IMR-90 (cell line): Measurements from ENCODE around the gene CARD10. TPM values are rescaled to one million over a fixed set of nuclear protein-coding genes. Genes with fewer than 3 reads are reported as not detected.

ENCODE experiments used
- ATAC-seq: fragments of 200-7000 bp; cut with Tn5 transposase; 2 replicates; pipeline ENCODE4 v1.9.1; 2020; ENCODE audit warnings: low read depth, mild to moderate bottlenecking, moderate library complexity
- BruUV-seq: library from RNA; stranded (reverse); fragments of 400-500 nt; replicated peaks from 2 replicates; lab custom pipeline; 2021; lab: Mats Ljungman, UMichigan
- CTCF ChIA-PET: fragments of 300-600 bp; formaldehyde crosslinking; extraction: SDS; loops from one replicate; lab custom pipeline; 2021; ENCODE audit warnings: antibody characterized with exemption; lab: Yijun Ruan, JAX
- POLR2A ChIA-PET: fragments of 300-600 bp; sonication (Branson Sonifier 250); formaldehyde crosslinking; loops from one replicate; lab custom pipeline; 2022; ENCODE audit warnings: antibody characterized with exemption; ENCODE audit not compliant: unreplicated experiment; lab: Charles Lee
- DNase-seq: peaks from one replicate; pipeline ENCODE4 v3.0.0; 2013
- H2AFZ ChIP-seq: replicated peaks from 2 replicates; pipeline ENCODE3; 2013; ENCODE audit warnings: low read length, mild to moderate bottlenecking; ENCODE audit not compliant: poor library complexity
- H2AK5ac ChIP-seq: 2 replicates; pipeline ENCODE4 v1.6.1; 2013; ENCODE audit warnings: low read depth, low read length, inconsistent platforms
- H2AK9ac ChIP-seq: replicated peaks from 2 replicates; pipeline ENCODE3; 2013; ENCODE audit warnings: mild to moderate bottlenecking, low read depth, low read length, moderate library complexity; ENCODE audit not compliant: poor library complexity
- H2BK120ac ChIP-seq: 2 replicates; pipeline ENCODE4 v1.6.1; 2013; ENCODE audit warnings: low read depth, low read length, inconsistent platforms
- H2BK15ac ChIP-seq: 3 replicates; pipeline ENCODE4 v1.6.1; 2013; ENCODE audit warnings: low read depth, low read length, inconsistent platforms
- H2BK20ac ChIP-seq: 2 replicates; pipeline ENCODE4 v1.6.1; 2013; ENCODE audit warnings: low read depth, mild to moderate bottlenecking, inconsistent platforms, low read length, moderate library complexity
- H2BK5ac ChIP-seq: 2 replicates; pipeline ENCODE4 v1.6.1; 2013; ENCODE audit warnings: mild to moderate bottlenecking, low read depth, low read length, inconsistent platforms; ENCODE audit not compliant: poor library complexity, severe bottlenecking
- H3K14ac ChIP-seq: replicated peaks from 2 replicates; pipeline ENCODE4 v1.6.1; 2013; ENCODE audit warnings: low read depth, low read length, inconsistent platforms
- H3K18ac ChIP-seq: 2 replicates; pipeline ENCODE4 v1.6.1; 2013; ENCODE audit warnings: low read depth, low read length, control low read depth
- H3K23ac ChIP-seq: 2 replicates; pipeline ENCODE4 v1.6.1; 2013; ENCODE audit warnings: low read depth, low read length, inconsistent platforms
- H3K27ac ChIP-seq: 2 replicates; pipeline ENCODE4 v1.5.1; 2013; ENCODE audit warnings: mild to moderate bottlenecking, control low read depth, low read length; ENCODE audit not compliant: insufficient read depth
- H3K27me3 ChIP-seq: 2 replicates; pipeline ENCODE4 v1.6.1; 2013; ENCODE audit warnings: low read length; ENCODE audit not compliant: control insufficient read depth, insufficient read depth
- H3K36me3 ChIP-seq: 2 replicates; pipeline ENCODE4 v1.6.1; 2013; ENCODE audit warnings: low read length, mixed read lengths; ENCODE audit not compliant: control insufficient read depth, insufficient read depth
- H3K4ac ChIP-seq: 2 replicates; pipeline ENCODE4 v1.6.1; 2013; ENCODE audit warnings: low read depth, low read length, inconsistent platforms
- H3K4me1 ChIP-seq: 2 replicates; pipeline ENCODE4 v1.6.1; 2013; ENCODE audit warnings: low read length, mixed read lengths; ENCODE audit not compliant: control insufficient read depth, insufficient read depth
- H3K4me2 ChIP-seq: 2 replicates; pipeline ENCODE4 v1.6.1; 2013; ENCODE audit warnings: low read depth, mild to moderate bottlenecking, control low read depth, low read length, moderate library complexity
- H3K4me3 ChIP-seq: 2 replicates; pipeline ENCODE4 v1.5.1; 2013; ENCODE audit warnings: low read depth, mild to moderate bottlenecking, control low read depth, low read length, moderate library complexity; ENCODE audit not compliant: insufficient read depth
- H3K56ac ChIP-seq: 2 replicates; pipeline ENCODE4 v1.6.1; 2013; ENCODE audit warnings: low read length, inconsistent platforms; ENCODE audit not compliant: insufficient read depth; ENCODE audit errors: extremely low read depth
- H3K79me1 ChIP-seq, 2 experiments: 2 replicates each; pipeline ENCODE4 v1.6.1; 2013; ENCODE audit warnings: low read length in 2 of 2, inconsistent platforms in 1 of 2, low read depth in 1 of 2
- H3K9ac ChIP-seq: 2 replicates; pipeline ENCODE4 v1.6.1; 2013; ENCODE audit warnings: low read depth, low read length, control low read depth
- H3K9me1 ChIP-seq: 2 replicates; pipeline ENCODE4 v1.6.1; 2013; ENCODE audit warnings: low read length, inconsistent platforms; ENCODE audit not compliant: insufficient read depth
- H3K9me3 ChIP-seq: 2 replicates; pipeline ENCODE4 v1.6.1; 2013; ENCODE audit warnings: low read length; ENCODE audit not compliant: control insufficient read depth, insufficient read depth
- H4K20me1 ChIP-seq: 2 replicates; pipeline ENCODE4 v1.6.1; 2013; ENCODE audit warnings: low read length, inconsistent platforms; ENCODE audit not compliant: insufficient read depth
- H4K5ac ChIP-seq: 2 replicates; pipeline ENCODE4 v1.6.1; 2013; ENCODE audit warnings: mild to moderate bottlenecking, low read depth, low read length, control low read depth
- H4K8ac ChIP-seq, 2 experiments: 2 replicates each; pipeline ENCODE4 v1.6.1; 2013; ENCODE audit warnings: low read depth in 2 of 2, low read length in 2 of 2, control low read depth in 1 of 2, inconsistent platforms in 1 of 2
- H4K91ac ChIP-seq: 2 replicates; pipeline ENCODE4 v1.6.1; 2013; ENCODE audit warnings: low read depth, low read length, inconsistent platforms; ENCODE audit not compliant: insufficient read depth
- BHLHE40 ChIP-seq: fragments of 150-350 bp; IDR thresholded peaks from 2 replicates; pipeline ENCODE4 v1.6.1; 2016; ENCODE audit warnings: mild to moderate bottlenecking, low read depth, low read length
- CEBPB ChIP-seq: IDR thresholded peaks from 2 replicates; pipeline ENCODE4 v1.6.1; 2012; ENCODE audit warnings: low read depth, low read length, improper control_type of control experiment
- CHD1 ChIP-seq: IDR thresholded peaks from 2 replicates; pipeline ENCODE4 v1.6.1; 2012; ENCODE audit warnings: low read depth, low read length, improper control_type of control experiment
- FOS ChIP-seq: fragments of 150-350 bp; IDR thresholded peaks from 2 replicates; pipeline ENCODE4 v1.6.1; 2016; ENCODE audit warnings: low read depth, low read length
- MAFK ChIP-seq: IDR thresholded peaks from 2 replicates; pipeline ENCODE4 v1.6.1; 2012; ENCODE audit warnings: low read depth, low read length, improper control_type of control experiment
- MAZ ChIP-seq: IDR thresholded peaks from 2 replicates; pipeline ENCODE4 v1.6.1; 2012; ENCODE audit warnings: low read depth, mild to moderate bottlenecking, low read length, improper control_type of control experiment, moderate library complexity, borderline replicate concordance
- MXI1 ChIP-seq: IDR thresholded peaks from 2 replicates; pipeline ENCODE4 v1.6.1; 2012; ENCODE audit warnings: low read depth, mild to moderate bottlenecking, low read length, moderate library complexity, borderline replicate concordance
- NFE2L2 ChIP-seq: fragments of 150-350 bp; IDR thresholded peaks from 2 replicates; pipeline ENCODE4 v1.6.1; 2016; ENCODE audit warnings: low read depth, mild to moderate bottlenecking, low read length
- POLR2A ChIP-seq: IDR thresholded peaks from 2 replicates; pipeline ENCODE4 v1.6.1; 2012; ENCODE audit warnings: mild to moderate bottlenecking, low read depth, low read length
- RAD21 ChIP-seq: IDR thresholded peaks from 2 replicates; pipeline ENCODE4 v1.6.1; 2012; ENCODE audit warnings: low read length, improper control_type of control experiment
- RCOR1 ChIP-seq: IDR thresholded peaks from 2 replicates; pipeline ENCODE4 v1.6.1; 2012; ENCODE audit warnings: mild to moderate bottlenecking, low read length, improper control_type of control experiment; ENCODE audit not compliant: insufficient replicate concordance
- RFX5 ChIP-seq: IDR thresholded peaks from 2 replicates; pipeline ENCODE4 v1.8.0; 2012; ENCODE audit warnings: low read depth, mild to moderate bottlenecking, low read length, moderate library complexity
- SMC3 ChIP-seq: fragments of 150-350 bp; IDR thresholded peaks from 2 replicates; pipeline ENCODE4 v1.6.1; 2016; ENCODE audit warnings: low read depth, mild to moderate bottlenecking, antibody characterized with exemption, low read length, moderate library complexity
- WGBS, 2 experiments: methylation state at CpG; one replicate each; pipeline versions ENCODE4 v1.1.5 to v1.1.7; 2013; ENCODE audit warnings: missing lambda C conversion rate in 2 of 2; ENCODE audit not compliant: insufficient read length in 1 of 2; ENCODE audit errors: extremely low coverage in 2 of 2; 5-methylcytosine and 5-hydroxymethylcytosine counted together
- dilution Hi-C: fragments of 300-500 bp; cut with HindIII; formaldehyde crosslinking; loops from one replicate; pipeline ENCODE4 v1.14.3; 2018; ENCODE audit warnings: low sequenced_read_pairs; ENCODE audit not compliant: unreplicated experiment
- in situ Hi-C: fragments of 300-500 bp; cut with MboI; formaldehyde crosslinking; loops from 3 replicates; pipeline ENCODE4 v1.14.3; 2019; ENCODE audit warnings: low sequenced_read_pairs, inconsistent platforms, mixed read lengths
- intact Hi-C: fragments of 100-400 bp; cut with micrococcal nuclease; formaldehyde crosslinking; loops from 2 replicates; pipeline ENCODE4 v1.10.0; 2022
- polyA plus RNA-seq, 3 experiments: library from polyadenylated mRNA; depleted of rRNA; stranded (reverse); fragments of >200 nt; gene quantifications; 2 replicates each; pipeline ENCODE4 v1.2.3, GENCODE V29; 2012; ENCODE audit warnings: low replicate concordance in 1 of 3
- total RNA-seq: library from RNA; depleted of rRNA; stranded (reverse); fragments of >200 nt; gene quantifications from 2 replicates; pipeline ENCODE4 v1.2.3, GENCODE V29; 2012
- TF ChIP-seq, protein P1 (sequence below): fragments of 150-350 bp; IDR thresholded peaks from 2 replicates; pipeline ENCODE4 v1.6.1; 2017; ENCODE audit warnings: mild to moderate bottlenecking, antibody characterized with exemption, low read length, low read depth
- TF ChIP-seq, protein P2 (sequence below): fragments of 150-350 bp; IDR thresholded peaks from 2 replicates; pipeline ENCODE4 v1.6.1; 2016; ENCODE audit warnings: low read depth, mild to moderate bottlenecking, low read length, moderate library complexity, borderline replicate concordance
- TF ChIP-seq, protein P3 (sequence below): conservative IDR thresholded peaks from 2 replicates; pipeline ENCODE4 v1.5.1; 2012; ENCODE audit warnings: mild to moderate bottlenecking, low read depth, low read length, improper control_type of control experiment

Gene CARD10
- total and polyA plus RNA-seq, 2 of the 4 experiments (the other 2 are of a cell fraction) = 6.1 to 18.4 TPM

DNA sequence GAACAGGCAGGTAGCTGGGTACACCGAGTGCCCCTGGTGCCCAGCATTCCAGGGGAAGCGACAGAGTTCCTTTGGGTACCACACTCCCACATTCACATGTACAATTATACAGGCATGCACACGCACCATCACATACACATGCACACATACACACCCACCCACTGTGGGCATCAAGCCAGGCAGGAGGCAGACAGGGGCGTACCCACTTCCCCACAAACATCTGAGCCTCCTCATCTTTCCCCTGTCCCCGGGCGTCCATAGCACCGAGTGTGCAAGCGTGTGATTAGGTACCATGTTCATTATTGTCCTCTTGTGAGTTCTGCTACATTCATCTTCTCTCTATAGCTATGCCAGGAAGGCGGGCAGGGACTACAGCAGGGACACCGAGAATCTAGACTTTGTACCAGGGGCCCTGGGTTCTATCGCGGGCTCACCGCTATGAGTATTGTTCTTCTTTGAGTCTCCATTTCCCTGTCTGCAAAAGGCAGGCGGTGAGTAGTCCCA lies 2.1 kb upstream of the CARD10 start:
- peaks cover 22% of the 10 kb centered on the region for H3K4me1 ChIP-seq
- peak overlapping the region; percentile 45; the same call in 1 of the 2 replicates for H3K4ac ChIP-seq
- H2BK15ac ChIP-seq = no peak overlapping the region
- no peaks in the 10 kb centered on the region for H3K9me3 ChIP-seq
- intact Hi-C loops (no loop called here), in situ Hi-C loops (no loop called here), dilution Hi-C loops (no loop called here)
- peak overlapping the region; percentile 34 for H2AFZ ChIP-seq
- H2BK5ac ChIP-seq = no peak overlapping the region
- no peak overlapping the region for H2BK20ac ChIP-seq
- peaks cover 6 to 23% of the 10 kb centered on the region in 2 experiments; a peak in 3 of 4 replicates for H3K79me1 ChIP-seq
- H3K27ac ChIP-seq = no peak overlapping the region
- TF ChIP-seq, protein P1, sequence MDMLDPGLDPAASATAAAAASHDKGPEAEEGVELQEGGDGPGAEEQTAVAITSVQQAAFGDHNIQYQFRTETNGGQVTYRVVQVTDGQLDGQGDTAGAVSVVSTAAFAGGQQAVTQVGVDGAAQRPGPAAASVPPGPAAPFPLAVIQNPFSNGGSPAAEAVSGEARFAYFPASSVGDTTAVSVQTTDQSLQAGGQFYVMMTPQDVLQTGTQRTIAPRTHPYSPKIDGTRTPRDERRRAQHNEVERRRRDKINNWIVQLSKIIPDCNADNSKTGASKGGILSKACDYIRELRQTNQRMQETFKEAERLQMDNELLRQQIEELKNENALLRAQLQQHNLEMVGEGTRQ = no peak
- no peak for TF ChIP-seq MAZ
- TF ChIP-seq CHD1 = no peak
- TF ChIP-seq, protein P2, sequence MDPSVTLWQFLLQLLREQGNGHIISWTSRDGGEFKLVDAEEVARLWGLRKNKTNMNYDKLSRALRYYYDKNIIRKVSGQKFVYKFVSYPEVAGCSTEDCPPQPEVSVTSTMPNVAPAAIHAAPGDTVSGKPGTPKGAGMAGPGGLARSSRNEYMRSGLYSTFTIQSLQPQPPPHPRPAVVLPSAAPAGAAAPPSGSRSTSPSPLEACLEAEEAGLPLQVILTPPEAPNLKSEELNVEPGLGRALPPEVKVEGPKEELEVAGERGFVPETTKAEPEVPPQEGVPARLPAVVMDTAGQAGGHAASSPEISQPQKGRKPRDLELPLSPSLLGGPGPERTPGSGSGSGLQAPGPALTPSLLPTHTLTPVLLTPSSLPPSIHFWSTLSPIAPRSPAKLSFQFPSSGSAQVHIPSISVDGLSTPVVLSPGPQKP = no peak
- no peak for TF ChIP-seq SMC3
- no peak for TF ChIP-seq MXI1
- no peak for TF ChIP-seq CEBPB
- no peak for TF ChIP-seq RCOR1
- TF ChIP-seq, protein P3, sequence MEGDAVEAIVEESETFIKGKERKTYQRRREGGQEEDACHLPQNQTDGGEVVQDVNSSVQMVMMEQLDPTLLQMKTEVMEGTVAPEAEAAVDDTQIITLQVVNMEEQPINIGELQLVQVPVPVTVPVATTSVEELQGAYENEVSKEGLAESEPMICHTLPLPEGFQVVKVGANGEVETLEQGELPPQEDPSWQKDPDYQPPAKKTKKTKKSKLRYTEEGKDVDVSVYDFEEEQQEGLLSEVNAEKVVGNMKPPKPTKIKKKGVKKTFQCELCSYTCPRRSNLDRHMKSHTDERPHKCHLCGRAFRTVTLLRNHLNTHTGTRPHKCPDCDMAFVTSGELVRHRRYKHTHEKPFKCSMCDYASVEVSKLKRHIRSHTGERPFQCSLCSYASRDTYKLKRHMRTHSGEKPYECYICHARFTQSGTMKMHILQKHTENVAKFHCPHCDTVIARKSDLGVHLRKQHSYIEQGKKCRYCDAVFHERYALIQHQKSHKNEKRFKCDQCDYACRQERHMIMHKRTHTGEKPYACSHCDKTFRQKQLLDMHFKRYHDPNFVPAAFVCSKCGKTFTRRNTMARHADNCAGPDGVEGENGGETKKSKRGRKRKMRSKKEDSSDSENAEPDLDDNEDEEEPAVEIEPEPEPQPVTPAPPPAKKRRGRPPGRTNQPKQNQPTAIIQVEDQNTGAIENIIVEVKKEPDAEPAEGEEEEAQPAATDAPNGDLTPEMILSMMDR = no peak
- no peak for TF ChIP-seq POLR2A
- TF ChIP-seq RAD21 = no peak
- no peak for TF ChIP-seq BHLHE40
- TF ChIP-seq RFX5 = no peak
- no peak for TF ChIP-seq MAFK
- TF ChIP-seq NFE2L2 = no peak
- no peak for TF ChIP-seq FOS
- H3K18ac ChIP-seq = no peak overlapping the region
- no peak overlapping the region for H4K5ac ChIP-seq
- H3K14ac ChIP-seq = no peak overlapping the region
- no peaks in the 10 kb centered on the region for H4K20me1 ChIP-seq
- ChIA-PET CTCF (no interaction called here), POLR2A (no interaction called here)
- ATAC-seq = no peak
- no peaks in the 10 kb centered on the region for H3K36me3 ChIP-seq
- H4K91ac ChIP-seq = 0 out of 2 replicates have a peak overlapping the region, but pooled peaks have one; percentile 5
- no peak overlapping the region for H3K56ac ChIP-seq
- no peaks in the 10 kb centered on the region for H3K27me3 ChIP-seq
- no peak overlapping the region; a peak in 1 of 4 replicates for H4K8ac ChIP-seq
- 75% methylated on average over 3 of the region's 14 CpGs; no CpG with 5 or more reads in 1 of the 2 experiments for WGBS, 2 experiments
- BruUV-seq = no TSS peak
- no peak overlapping the region for H2AK9ac ChIP-seq
- H2BK120ac ChIP-seq = 0 out of 2 replicates have a peak overlapping the region, but pooled peaks have one; percentile 22
- no peak overlapping the region for H3K23ac ChIP-seq
- no peak for DNase-seq
- peaks cover 17% of the 10 kb centered on the region for H3K9me1 ChIP-seq
- no peak overlapping the region for H3K4me3 ChIP-seq
- H3K4me2 ChIP-seq = no peak overlapping the region
- peak overlapping the region; percentile 45; the same call in 1 of the 2 replicates for H2AK5ac ChIP-seq
- H3K9ac ChIP-seq = no peak overlapping the region
